ENCODE measurements around the gene ITGB2.

Gene ITGB2

GRCh38 chr21:44943005-44943685, 22.4 kb upstream of the ITGB2 start:
- TF ChIP-seq CTCF (IDR thresholded peaks at IDR 0.05; ENCODE audit: low read depth, low read length) (no peak), POLR2A (IDR thresholded peaks at IDR 0.05; ENCODE audit: extremely low read depth, insufficient read length) (no peak), MYC (IDR thresholded peaks at IDR 0.05; ENCODE audit: low read depth, low read length) (no peak)
- TF ChIP-seq, protein P1, sequence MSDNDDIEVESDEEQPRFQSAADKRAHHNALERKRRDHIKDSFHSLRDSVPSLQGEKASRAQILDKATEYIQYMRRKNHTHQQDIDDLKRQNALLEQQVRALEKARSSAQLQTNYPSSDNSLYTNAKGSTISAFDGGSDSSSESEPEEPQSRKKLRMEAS (IDR thresholded peaks at IDR 0.05; ENCODE audit: low read depth, low read length) = no peak
- no peak for DNase-seq (ENCODE audit: low read depth)
- H3K4me3 ChIP-seq (ENCODE audit: low read depth, low read length) = no peak overlapping the region

DNA sequence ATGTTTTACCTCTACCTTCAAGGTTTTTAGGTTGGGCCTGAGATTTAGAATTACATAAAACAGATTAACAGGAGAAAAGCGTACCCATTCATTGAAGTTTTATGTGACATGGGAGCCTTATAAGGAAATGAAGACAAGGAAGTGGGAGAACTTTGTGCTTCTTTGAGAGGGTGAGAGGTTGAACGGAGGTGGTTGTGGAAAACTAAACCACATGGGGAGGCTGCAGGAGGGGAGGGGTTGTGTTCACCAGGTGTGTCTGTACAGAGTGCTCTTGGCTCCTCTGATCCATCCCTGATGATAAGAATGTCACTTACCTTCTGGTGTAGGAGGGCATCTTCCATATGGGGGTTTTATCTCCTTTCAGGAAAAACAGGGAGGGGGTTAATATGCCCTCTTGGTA, 21.9 kb upstream of the ITGB2 start:
- H3K4me3 ChIP-seq (ENCODE audit: low read depth, low read length) = no peak overlapping the region
- TF ChIP-seq POLR2A (IDR thresholded peaks at IDR 0.05; ENCODE audit: extremely low read depth, insufficient read length) = no peak
- TF ChIP-seq, protein P1 (IDR thresholded peaks at IDR 0.05; ENCODE audit: low read depth, low read length) = no peak
- TF ChIP-seq CTCF (IDR thresholded peaks at IDR 0.05; ENCODE audit: low read depth, low read length) = no peak
- TF ChIP-seq MYC (IDR thresholded peaks at IDR 0.05; ENCODE audit: low read depth, low read length) = no peak
- no peak for DNase-seq (ENCODE audit: low read depth)

DNA sequence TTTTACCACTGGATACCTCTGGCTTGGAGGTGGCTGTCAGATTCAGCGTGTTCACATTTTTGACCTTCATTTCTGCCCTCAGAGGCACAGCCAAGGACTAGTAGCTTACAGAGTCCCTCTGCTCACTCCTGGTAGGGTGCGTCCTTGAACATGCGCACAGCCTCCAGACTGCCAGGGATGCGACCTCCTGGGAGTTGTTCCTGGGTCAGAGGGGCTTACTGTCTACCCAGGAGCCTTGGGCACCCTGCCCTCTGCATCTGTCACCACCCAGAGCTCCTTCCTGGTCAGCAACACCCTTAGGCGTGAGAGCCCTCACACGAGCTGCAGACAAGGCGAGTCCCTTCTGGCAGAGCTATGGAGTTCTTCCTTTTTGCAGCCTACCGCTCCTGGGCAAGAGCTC, 20.9 kb upstream of the ITGB2 start:
- TF ChIP-seq MYC (IDR thresholded peaks at IDR 0.05; ENCODE audit: low read depth, low read length) (no peak), POLR2A (IDR thresholded peaks at IDR 0.05; ENCODE audit: extremely low read depth, insufficient read length) (no peak), CTCF (IDR thresholded peaks at IDR 0.05; ENCODE audit: low read depth, low read length) (no peak)
- TF ChIP-seq, protein P1 (IDR thresholded peaks at IDR 0.05; ENCODE audit: low read depth, low read length) = no peak
- no peak for DNase-seq (ENCODE audit: low read depth)
- H3K4me3 ChIP-seq (ENCODE audit: low read depth, low read length) = peak overlapping the region; percentile 91

- peak overlapping the region; percentile 91 for H3K4me3 ChIP-seq (ENCODE audit: low read depth, low read length)
- TF ChIP-seq POLR2A (IDR thresholded peaks at IDR 0.05; ENCODE audit: extremely low read depth, insufficient read length) = no peak
- TF ChIP-seq, protein P1 (IDR thresholded peaks at IDR 0.05; ENCODE audit: low read depth, low read length) = no peak
- TF ChIP-seq CTCF (IDR thresholded peaks at IDR 0.05; ENCODE audit: low read depth, low read length) = no peak
- no peak; the same call in none of the 2 replicates for TF ChIP-seq MYC (IDR thresholded peaks at IDR 0.05; ENCODE audit: low read depth, low read length)
- DNase-seq (ENCODE audit: low read depth) = peak; percentile 62
These were observed 19.5 kb upstream of the ITGB2 start for GRCh38 chr21:44940116-44940631.

GRCh38 chr21:44939532-44940115, 18.9 kb upstream of the ITGB2 start, which contains the start of gene SLX9:
TSS of gene SLX9 (plus strand) at chr21:44940029. CDS start at chr21:44940058, 29 bp downstream.
- DNase-seq (ENCODE audit: low read depth) = peak; percentile 88
- peak within 1 kb of the TSS; percentile 91 for H3K4me3 ChIP-seq (ENCODE audit: low read depth, low read length)
- TF ChIP-seq POLR2A (IDR thresholded peaks at IDR 0.05; ENCODE audit: extremely low read depth, insufficient read length) = peak; percentile 69
- peak; percentile 62; the same call in 1 of the 2 replicates for TF ChIP-seq MYC (IDR thresholded peaks at IDR 0.05; ENCODE audit: low read depth, low read length)
- TF ChIP-seq, protein P1 (IDR thresholded peaks at IDR 0.05; ENCODE audit: low read depth, low read length) = no peak; the same call in 1 of the 2 replicates

Measured in NB4 (cell line).